HG02571 (cell line): ENCODE results near the gene SMC3.
"Not testable (repeated sequence)": the region's sequence is repeated elsewhere in the genome, so short reads cannot be mapped to it uniquely, and the experiment has no call there.

Experiments used
- ATAC-seq: cut with Tn5 transposase; IDR thresholded peaks from one replicate; pipeline ENCODE4 v1.9.1; 2021; ENCODE audit warnings: mild to moderate bottlenecking, moderate library complexity; ENCODE audit not compliant: unreplicated experiment

Gene SMC3

GRCh38 chr10:110619514-110620397 lies 52.3 kb downstream of the SMC3 start:
- no peak for ATAC-seq

- no peak for ATAC-seq
Observed at GRCh38 chr10:110620398-110620719, 52.9 kb downstream of the SMC3 start.

- ATAC-seq = not testable (repeated sequence)
Observed at GRCh38 chr10:110623316-110623715, 55.8 kb downstream of the SMC3 start.

GRCh38 chr10:110625356-110625894 lies 57.9 kb downstream of the SMC3 start:
- no peak for ATAC-seq

- ATAC-seq = no peak
Observed at GRCh38 chr10:110625951-110626855, 58.7 kb downstream of the SMC3 start.

- ATAC-seq = no peak
Observed at GRCh38 chr10:110628161-110628560, 60.7 kb downstream of the SMC3 start.

- no peak for ATAC-seq
Observed at GRCh38 chr10:110629680-110630191, 62.2 kb downstream of the SMC3 start.

- no peak for ATAC-seq
Observed at GRCh38 chr10:110631934-110632333, 64.4 kb downstream of the SMC3 start.

- no peak for ATAC-seq
Observed at GRCh38 chr10:110632591-110633215, 65.2 kb downstream of the SMC3 start.

- no peak for ATAC-seq
Observed at GRCh38 chr10:110634527-110635209, 67.2 kb downstream of the SMC3 start.

- ATAC-seq = no peak
Observed at GRCh38 chr10:110636572-110636931, 69.1 kb downstream of the SMC3 start.

- no peak for ATAC-seq
Observed at GRCh38 chr10:110636932-110637557, 69.5 kb downstream of the SMC3 start.

- ATAC-seq = no peak
Observed at GRCh38 chr10:110637558-110638053, 70.1 kb downstream of the SMC3 start.

GRCh38 chr10:110638319-110638718 lies 70.8 kb downstream of the SMC3 start:
- no peak for ATAC-seq

GRCh38 chr10:110639046-110639445 lies 71.6 kb downstream of the SMC3 start:
- ATAC-seq = not testable (repeated sequence)

GRCh38 chr10:110639858-110640257 lies 72.4 kb downstream of the SMC3 start:
- ATAC-seq = not testable (repeated sequence)

- ATAC-seq = no peak
Observed at GRCh38 chr10:110641256-110641655, 73.8 kb downstream of the SMC3 start.

- no peak for ATAC-seq
Observed at GRCh38 chr10:110642204-110643034, 74.9 kb downstream of the SMC3 start.
